Lower leg skin (tissue), 3 donors: Measurements from ENCODE around the gene PIGC.

Source experiments
- POLR2A ChIP-seq, 2 donors: fragments of 450-650 bp; IDR thresholded peaks; one replicate each; pipeline ENCODE4 v1.6.1; 2016 to 2017; ENCODE audit warnings: antibody characterized with exemption in 2 of 2, mild to moderate bottlenecking in 1 of 2, moderate library complexity in 1 of 2
- TF ChIP-seq, protein P1 (sequence below), 3 donors: fragments of 450-650 bp; IDR thresholded peaks; one replicate each; pipeline ENCODE4 v1.5.1; 2016; ENCODE audit warnings: antibody characterized with exemption in 3 of 3, mild to moderate bottlenecking in 3 of 3, moderate library complexity in 2 of 3

GRCh38 chr1:172414331-172414730, 29.5 kb downstream of the PIGC start:
- TF ChIP-seq POLR2A (IDR thresholded peaks at IDR 0.05) = no peak
- TF ChIP-seq, protein P1, sequence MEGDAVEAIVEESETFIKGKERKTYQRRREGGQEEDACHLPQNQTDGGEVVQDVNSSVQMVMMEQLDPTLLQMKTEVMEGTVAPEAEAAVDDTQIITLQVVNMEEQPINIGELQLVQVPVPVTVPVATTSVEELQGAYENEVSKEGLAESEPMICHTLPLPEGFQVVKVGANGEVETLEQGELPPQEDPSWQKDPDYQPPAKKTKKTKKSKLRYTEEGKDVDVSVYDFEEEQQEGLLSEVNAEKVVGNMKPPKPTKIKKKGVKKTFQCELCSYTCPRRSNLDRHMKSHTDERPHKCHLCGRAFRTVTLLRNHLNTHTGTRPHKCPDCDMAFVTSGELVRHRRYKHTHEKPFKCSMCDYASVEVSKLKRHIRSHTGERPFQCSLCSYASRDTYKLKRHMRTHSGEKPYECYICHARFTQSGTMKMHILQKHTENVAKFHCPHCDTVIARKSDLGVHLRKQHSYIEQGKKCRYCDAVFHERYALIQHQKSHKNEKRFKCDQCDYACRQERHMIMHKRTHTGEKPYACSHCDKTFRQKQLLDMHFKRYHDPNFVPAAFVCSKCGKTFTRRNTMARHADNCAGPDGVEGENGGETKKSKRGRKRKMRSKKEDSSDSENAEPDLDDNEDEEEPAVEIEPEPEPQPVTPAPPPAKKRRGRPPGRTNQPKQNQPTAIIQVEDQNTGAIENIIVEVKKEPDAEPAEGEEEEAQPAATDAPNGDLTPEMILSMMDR (IDR thresholded peaks at IDR 0.05) = no peak
